Mesodermal cell (in vitro differentiated cells): Measurements from ENCODE around the gene CCT2. TPM values are rescaled to one million over a fixed set of nuclear protein-coding genes. Genes with fewer than 3 reads are reported as not detected.

Experiments
- H3K27ac ChIP-seq: 2 replicates; pipeline ENCODE4 v1.7.0; 2013; ENCODE audit warnings: mild to moderate bottlenecking, low read depth, low read length, moderate library complexity; ENCODE audit not compliant: severe bottlenecking
- H3K36me3 ChIP-seq: 2 replicates; pipeline ENCODE4 v1.7.1; 2013; ENCODE audit warnings: mild to moderate bottlenecking, low read length, moderate library complexity; ENCODE audit not compliant: control insufficient read depth, insufficient read depth
- H3K4me1 ChIP-seq: one replicate; pipeline ENCODE4 v1.7.1; 2013; ENCODE audit warnings: mild to moderate bottlenecking, low read length; ENCODE audit not compliant: insufficient read depth, control insufficient read depth, poor library complexity, severe bottlenecking
- H3K4me3 ChIP-seq: 2 replicates; pipeline ENCODE4 v1.7.0; 2013; ENCODE audit warnings: low read length, control low read depth, mild to moderate bottlenecking; ENCODE audit not compliant: insufficient read depth, poor library complexity, severe bottlenecking; ENCODE audit errors: extremely low read depth
- H3K9me3 ChIP-seq: 2 replicates; pipeline ENCODE4 v1.7.1; 2013; ENCODE audit warnings: mild to moderate bottlenecking, low read length, moderate library complexity; ENCODE audit not compliant: control insufficient read depth
- WGBS, 2 experiments: methylation state at CpG; one replicate each; pipeline ENCODE4 v1.1.5; 2013; ENCODE audit warnings: missing lambda C conversion rate in 2 of 2; ENCODE audit not compliant: insufficient coverage in 2 of 2; 5-methylcytosine and 5-hydroxymethylcytosine counted together
- polyA plus RNA-seq, 2 experiments: library from polyadenylated mRNA; stranded (reverse); fragments of 50-300 nt; gene quantifications; one replicate each; pipeline ENCODE4 v1.2.3, GENCODE V29; 2013

The CCT2 gene
- 313 TPM for polyA plus RNA-seq (2013, experiment 1 of 2)
- 291 TPM for polyA plus RNA-seq (2013, experiment 2 of 2)

DNA sequence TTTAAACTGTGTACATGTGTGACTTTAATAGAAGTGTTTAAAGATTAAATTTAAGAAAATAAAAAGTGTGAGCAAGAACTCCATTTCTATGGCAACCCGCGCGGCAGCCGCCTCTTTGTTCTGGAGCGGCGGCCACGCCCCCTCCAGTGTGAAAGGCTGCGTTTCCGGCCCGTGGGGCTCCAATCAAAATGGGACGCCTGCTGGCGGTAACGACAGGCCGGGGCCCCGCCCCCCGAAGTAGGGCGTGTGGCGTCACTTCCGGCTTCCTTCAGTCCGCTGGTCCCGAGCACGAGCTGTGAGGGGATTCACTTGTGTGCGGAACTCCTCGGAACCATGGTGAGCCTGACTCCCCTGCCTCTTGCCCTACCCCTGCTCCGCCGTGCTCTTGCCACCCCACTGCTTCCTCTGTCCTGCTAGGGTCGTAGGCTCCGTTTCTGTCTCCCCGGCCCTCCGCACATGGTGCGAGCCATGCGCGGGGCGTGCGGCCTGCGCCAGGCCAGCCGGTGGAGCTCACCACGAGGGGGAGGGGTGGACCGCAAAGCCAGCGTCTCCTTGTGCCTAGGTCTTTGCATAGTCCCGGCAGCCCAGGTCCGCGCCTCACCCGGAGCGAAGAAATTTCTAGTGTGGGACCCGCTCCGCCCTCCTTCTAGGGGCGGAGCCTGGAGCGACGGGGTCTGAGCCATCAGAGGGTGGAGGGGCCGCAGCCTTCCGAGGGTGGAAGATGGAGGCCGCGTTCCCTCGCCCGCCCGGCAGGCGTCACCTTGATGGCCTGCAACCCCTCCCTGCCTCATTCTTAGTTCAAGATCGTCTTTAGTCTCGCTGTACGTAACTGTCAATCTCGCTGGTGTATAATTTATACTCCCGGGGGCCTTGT, at the start of gene CCT2:
Gene CCT2, plus strand, starts transcription at position 271 of the 874 bp plus-strand sequence. Its CDS starts 63 bp downstream, at position 334.
- Histone ChIP-seq H3K9me3 (no peaks in the 10 kb centered on the region), H3K4me1 (peaks cover 3% of the 10 kb centered on the region), H3K27ac (peak within 1 kb of the TSS; percentile 99), H3K36me3 (peaks cover 44% of the 10 kb centered on the region), H3K4me3 (peak within 1 kb of the TSS; percentile 94)
- 0 to 1% methylated on average over 46 to 58 of the region's 63 CpGs for WGBS, 2 experiments

DNA sequence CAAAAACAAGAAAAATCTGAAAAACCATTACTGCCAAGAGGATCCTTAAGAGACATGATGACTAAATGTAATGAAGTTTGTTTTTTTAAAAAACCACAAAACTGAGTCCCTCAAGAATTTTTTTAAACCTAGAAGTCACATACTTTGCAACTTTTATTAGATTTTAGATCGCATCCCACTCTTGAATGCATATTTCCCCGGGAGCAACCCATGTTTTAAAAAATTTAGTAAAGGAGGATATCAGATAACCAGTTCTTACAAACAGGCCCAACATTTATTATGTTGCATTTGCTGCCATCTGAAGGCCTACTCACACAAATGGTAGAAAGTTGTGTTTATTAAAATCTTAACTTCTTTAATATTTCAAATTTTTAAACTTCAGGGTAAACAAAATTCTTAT, 44.3 kb upstream of the CCT2 start:
- peaks cover 49% of the 10 kb centered on the region for H3K36me3 ChIP-seq
- H3K27ac ChIP-seq, result no peak overlapping the region
- WGBS, 2 experiments, result 100% methylated on average over 1 of the region's 2 CpGs; no CpG with 5 or more reads in 1 of the 2 experiments

DNA sequence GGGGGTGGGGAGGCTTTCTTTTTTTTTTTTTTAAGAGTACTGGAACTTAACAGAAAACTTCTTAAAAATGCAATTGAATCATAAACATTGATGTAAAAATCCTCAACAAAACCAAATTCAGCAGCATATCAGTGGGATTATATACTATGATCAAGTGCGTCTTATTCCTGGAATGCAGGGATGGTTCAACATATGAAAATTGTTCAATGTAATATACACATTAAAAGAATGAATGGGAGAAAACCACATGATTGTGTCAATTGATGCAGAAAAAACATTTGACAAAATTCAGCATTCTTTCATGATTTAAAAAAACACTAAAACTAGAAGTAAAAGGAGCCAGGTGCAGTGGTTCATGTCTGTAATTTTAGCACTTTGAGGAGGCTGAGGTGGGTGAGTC, 41.2 kb upstream of the CCT2 start:
- WGBS, 2 experiments, result no CpG with 5 or more reads among the region's 1 CpG
- Histone ChIP-seq H3K4me3 (no peak overlapping the region), H3K36me3 (peaks cover 36% of the 10 kb centered on the region)

More for the DNA sequence above, 44.3 kb upstream of the CCT2 start:
- no peak overlapping the region for H3K4me3 ChIP-seq
- H3K9me3 ChIP-seq, result peaks cover 15% of the 10 kb centered on the region
- H3K4me1 ChIP-seq, result no peaks in the 10 kb centered on the region

DNA sequence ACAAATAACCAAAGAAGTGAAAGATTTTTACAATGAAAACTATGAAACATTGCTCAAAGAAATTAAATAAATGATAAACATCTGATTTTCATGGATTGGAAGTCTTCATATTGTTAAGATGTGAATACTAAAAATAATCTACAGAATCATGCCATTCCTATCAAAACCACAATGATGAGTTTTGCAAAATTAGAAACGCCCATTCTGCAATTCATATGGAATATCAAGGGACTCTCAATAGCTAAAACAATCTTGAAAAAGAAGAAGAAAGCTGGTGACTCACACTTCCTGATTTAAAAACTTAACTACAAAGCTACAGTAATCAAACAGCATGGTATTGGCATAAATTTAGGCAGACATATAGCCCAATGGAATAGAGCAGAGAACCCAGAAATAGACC, 40.2 kb upstream of the CCT2 start:
- Histone ChIP-seq H3K4me1 (no peaks in the 10 kb centered on the region), H3K4me3 (no peak overlapping the region), H3K9me3 (peaks cover 15% of the 10 kb centered on the region), H3K36me3 (peaks cover 34% of the 10 kb centered on the region), H3K27ac (no peak overlapping the region)
- WGBS, 2 experiments, result no CpG with 5 or more reads among the region's 1 CpG

More for the DNA sequence above, 41.2 kb upstream of the CCT2 start:
- Histone ChIP-seq H3K9me3 (peaks cover 15% of the 10 kb centered on the region), H3K4me1 (no peaks in the 10 kb centered on the region), H3K27ac (no peak overlapping the region)

DNA sequence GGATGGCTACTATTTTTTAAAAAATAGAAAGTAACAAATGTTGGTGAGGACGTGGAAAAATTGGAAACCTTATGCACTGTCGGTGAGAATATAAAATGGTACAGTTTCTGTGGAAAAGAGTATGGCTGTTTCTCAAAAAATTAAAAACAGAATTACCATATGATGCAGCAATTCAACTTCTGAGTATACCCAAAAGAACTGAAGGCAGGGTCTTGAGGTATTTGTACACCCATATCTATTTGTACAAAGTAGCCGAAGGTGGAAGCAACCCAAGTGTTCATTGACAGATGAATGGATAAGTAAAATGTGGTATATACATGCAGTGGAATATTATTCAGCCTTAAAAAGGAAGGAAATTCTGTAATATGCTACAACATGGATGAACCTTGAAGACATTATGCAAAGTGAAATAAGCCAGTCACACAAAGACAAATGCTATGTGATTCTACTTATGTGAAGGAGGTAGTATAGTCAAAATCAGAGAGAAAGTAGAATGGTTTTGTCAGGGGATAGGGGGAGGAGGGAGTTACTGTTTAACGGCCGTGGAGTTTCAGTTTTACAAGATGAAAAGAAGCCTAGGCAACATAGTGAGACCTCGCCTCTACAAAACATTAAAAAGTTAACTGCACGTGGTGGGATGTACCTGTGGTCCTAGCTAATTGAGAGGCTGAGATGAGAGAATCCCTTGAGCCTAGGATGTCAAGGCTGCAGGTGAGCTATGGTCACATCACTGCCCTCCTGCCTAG, 38.4 kb upstream of the CCT2 start:
- Histone ChIP-seq H3K9me3 (peaks cover 15% of the 10 kb centered on the region), H3K27ac (no peak overlapping the region), H3K4me3 (no peak overlapping the region), H3K36me3 (peaks cover 23% of the 10 kb centered on the region), H3K4me1 (no peaks in the 10 kb centered on the region)
- 78 to 100% methylated on average over 3 to 6 of the region's 7 CpGs for WGBS, 2 experiments

DNA sequence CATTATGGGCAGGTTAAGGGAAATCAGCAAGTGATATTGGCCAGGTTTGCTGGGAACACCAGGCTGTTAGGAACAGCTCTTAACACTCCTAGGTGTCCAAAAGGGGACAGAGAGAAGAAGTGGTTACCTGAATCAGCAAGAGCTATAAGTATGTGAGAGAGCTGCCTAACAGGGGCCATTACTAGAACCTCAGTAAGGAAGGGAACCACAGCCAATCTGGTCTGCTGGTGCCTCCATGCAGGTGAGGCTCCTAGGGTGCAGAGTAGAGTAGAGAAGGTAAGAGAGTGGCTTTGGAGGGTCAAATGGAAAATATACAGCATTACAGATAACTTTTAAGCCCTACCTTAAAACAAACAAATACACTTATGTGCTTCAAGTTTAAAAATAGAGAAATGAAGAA, 36.6 kb upstream of the CCT2 start:
- H3K4me1 ChIP-seq, result peaks cover 5% of the 10 kb centered on the region
- no peak overlapping the region for H3K4me3 ChIP-seq
- H3K27ac ChIP-seq, result no peak overlapping the region
- peaks cover 14% of the 10 kb centered on the region for H3K36me3 ChIP-seq
- H3K9me3 ChIP-seq, result peaks cover 7% of the 10 kb centered on the region

DNA sequence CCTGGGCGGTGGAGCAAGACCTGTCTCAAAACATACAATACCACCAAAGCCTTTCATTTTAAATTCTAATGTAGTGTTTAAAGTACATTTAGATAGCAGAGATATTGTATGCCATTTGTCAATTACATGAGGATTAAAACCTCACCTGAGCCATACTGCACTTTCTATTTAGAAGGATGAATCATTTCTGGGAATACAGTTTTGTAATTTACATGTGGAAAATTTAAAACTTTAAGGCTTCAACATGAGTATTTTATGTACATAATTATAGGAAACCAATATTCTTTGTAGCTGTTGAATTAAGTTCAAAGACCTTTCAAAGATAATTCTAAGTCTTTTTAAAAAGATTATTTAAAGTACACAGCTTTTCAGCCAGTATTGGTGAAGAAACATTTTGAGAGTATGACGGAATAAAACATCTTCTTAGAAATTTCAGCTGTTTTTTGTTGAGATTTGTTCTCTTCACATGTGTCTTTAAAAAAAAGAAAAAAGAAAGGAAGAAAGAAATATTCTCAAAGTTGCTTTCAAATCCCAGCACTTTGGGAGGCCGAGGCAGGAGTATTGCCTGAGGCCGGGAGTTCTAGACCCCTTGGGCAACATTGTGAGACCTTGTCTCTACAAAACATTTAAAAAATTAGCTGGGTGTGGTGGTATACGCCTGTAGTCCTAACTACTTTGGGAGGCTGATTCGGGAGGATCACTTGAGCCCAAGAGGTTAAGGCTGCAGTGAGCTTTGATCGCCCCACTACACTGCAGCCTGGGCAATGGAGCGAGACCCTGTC, 34.5 kb upstream of the CCT2 start:
- WGBS, 2 experiments, result 95 to 100% methylated on average over 1 to 4 of the region's 8 CpGs
- no peak overlapping the region for H3K4me3 ChIP-seq
- H3K4me1 ChIP-seq, result peaks cover 7% of the 10 kb centered on the region
- no peak overlapping the region for H3K27ac ChIP-seq
- H3K9me3 ChIP-seq, result no peaks in the 10 kb centered on the region
- peaks cover 4% of the 10 kb centered on the region for H3K36me3 ChIP-seq

DNA sequence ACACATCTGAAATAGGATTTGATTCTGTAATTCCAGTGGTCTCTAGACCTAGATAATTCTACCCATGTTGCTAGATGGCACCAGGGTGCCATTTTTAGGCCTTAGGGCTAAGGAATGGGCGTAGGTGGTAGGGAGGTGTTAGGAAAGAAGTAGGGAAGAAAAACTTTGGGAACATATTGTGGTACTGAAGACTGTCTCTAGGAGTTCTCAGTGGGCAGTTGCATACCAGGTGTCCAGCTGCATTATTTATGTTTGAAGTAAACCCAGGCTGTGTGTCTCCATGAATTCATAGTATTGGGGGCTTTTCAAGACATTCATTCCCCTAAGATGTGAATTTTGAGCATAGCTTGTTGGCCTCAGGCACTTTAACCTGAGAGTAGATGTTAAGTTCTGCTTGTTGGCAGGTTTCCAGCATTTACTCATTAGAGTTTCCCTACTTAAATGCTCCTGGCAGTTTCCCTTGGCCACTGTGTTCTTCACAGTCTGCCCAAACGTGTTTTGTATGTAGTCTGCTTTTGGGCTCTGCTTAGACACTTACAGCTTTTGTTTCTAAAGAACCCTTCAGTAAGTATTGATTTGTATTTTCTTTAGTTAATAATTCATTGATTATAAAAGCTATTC, 31.5 kb upstream of the CCT2 start:
- Histone ChIP-seq H3K27ac (no peak overlapping the region), H3K4me3 (no peak overlapping the region), H3K4me1 (peaks cover 17% of the 10 kb centered on the region), H3K36me3 (peaks cover 4% of the 10 kb centered on the region), H3K9me3 (no peaks in the 10 kb centered on the region)
- 100% methylated on average over 1 of the region's 2 CpGs for WGBS, 2 experiments

DNA sequence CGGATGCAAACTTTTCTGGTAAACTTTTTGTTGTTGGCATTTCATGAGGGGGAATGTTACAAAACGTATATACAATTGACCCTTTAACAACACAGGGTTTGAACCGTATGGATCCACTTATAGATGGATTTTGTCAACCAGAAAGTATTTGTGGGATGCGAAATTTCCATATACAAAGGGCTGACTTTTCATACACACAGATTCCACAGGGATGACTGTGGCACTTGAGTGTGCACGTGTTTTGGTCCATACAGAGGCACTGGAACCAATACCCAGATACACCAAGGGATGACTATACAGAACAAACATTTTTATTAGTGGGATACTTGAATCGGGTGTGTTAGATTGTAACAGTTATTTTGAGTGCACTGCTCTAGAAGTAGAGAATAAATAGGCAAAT, 29.8 kb upstream of the CCT2 start:
- peaks cover 17% of the 10 kb centered on the region for H3K4me1 ChIP-seq
- peaks cover 4% of the 10 kb centered on the region for H3K36me3 ChIP-seq
- no peaks in the 10 kb centered on the region for H3K9me3 ChIP-seq
- no peak overlapping the region for H3K4me3 ChIP-seq
- H3K27ac ChIP-seq, result peak overlapping the region; percentile 68
- WGBS, 2 experiments, result 80 to 100% methylated on average over 1 to 2 of the region's 6 CpGs

DNA sequence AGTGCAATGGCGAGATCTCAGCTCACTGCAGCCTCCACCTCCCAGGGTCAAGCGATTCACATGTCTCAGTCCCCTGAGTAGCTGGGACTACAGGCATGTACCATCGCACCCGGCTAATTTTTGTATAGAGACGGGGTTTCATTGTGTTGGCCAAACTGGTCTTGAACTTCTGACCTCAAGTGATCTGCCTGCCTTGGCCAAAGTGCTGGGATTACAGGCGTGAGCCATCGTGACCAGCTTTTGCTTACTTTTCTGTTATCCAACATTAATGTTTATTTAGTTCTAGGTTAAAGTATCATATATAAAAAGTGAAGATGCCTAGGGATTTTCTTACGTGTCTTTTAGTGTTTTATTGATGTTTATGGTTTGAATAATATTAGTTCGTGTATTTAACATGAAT, 28.9 kb upstream of the CCT2 start:
- no peak overlapping the region for H3K27ac ChIP-seq
- 91 to 100% methylated on average over 4 to 9 of the region's 9 CpGs for WGBS, 2 experiments
- H3K36me3 ChIP-seq, result peaks cover 4% of the 10 kb centered on the region
- peaks cover 17% of the 10 kb centered on the region for H3K4me1 ChIP-seq
- H3K4me3 ChIP-seq, result no peak overlapping the region
- no peaks in the 10 kb centered on the region for H3K9me3 ChIP-seq
